Neural progenitor cell (in vitro differentiated cells): ENCODE data around the gene CTU2.

Source experiments
- CTCF ChIP-seq: fragments of 200-600 bp; sonication (generic); IDR thresholded peaks from 2 replicates; pipeline ENCODE4 v1.5.1; 2017; ENCODE audit warnings: antibody characterized with exemption, mild to moderate bottlenecking
- EZH2phosphoT487 ChIP-seq: fragments of 200-600 bp; sonication (generic); IDR thresholded peaks from 2 replicates; pipeline ENCODE4 v1.6.1; 2017; ENCODE audit warnings: antibody characterized with exemption

DNA sequence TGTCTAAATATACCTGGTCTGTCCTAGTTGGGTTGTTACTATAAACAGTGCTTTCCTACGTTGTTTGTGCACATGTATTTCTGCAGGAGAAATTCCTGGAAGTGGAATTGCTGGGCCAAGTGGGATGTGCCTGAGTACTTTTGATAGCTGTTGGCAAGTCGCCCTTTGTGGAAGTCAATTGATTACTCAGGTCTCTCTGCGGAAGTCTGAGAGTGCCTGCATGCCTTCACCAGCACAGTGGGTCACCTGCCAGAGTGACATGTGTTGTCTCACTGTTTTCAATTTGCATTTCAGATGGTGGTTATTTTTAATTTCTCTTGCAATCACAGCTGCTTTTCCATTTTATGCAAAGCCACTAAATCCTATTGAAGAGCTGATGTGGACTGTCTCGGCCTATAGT, 41.2 kb upstream of the CTU2 start:
- TF ChIP-seq CTCF (no peak), EZH2phosphoT487 (no peak)
